OCI-LY7 (cell line): ENCODE results near the gene TXLNG. TPM values are rescaled to one million over a fixed set of nuclear protein-coding genes. Genes with fewer than 3 reads are reported as not detected.

Source experiments
- BruUV-seq: library from RNA; stranded (reverse); fragments of 400-500 nt; replicated peaks from 2 replicates; lab custom pipeline; 2021; lab: Mats Ljungman, UMichigan
- CTCF ChIA-PET: fragments of 300-600 bp; sonication (Branson Sonifier 250); formaldehyde crosslinking; loops from one replicate; lab custom pipeline; 2022; ENCODE audit warnings: antibody characterized with exemption; ENCODE audit not compliant: unreplicated experiment; lab: Charles Lee
- POLR2A ChIA-PET: fragments of 300-600 bp; sonication (Branson Sonifier 250); formaldehyde crosslinking; loops from one replicate; lab custom pipeline; 2022; ENCODE audit warnings: antibody characterized with exemption; lab: Charles Lee
- DNase-seq: peaks from one replicate; pipeline ENCODE4 v3.0.0-alpha.2; 2015; ENCODE audit warnings: low spot score
- H2AFZ ChIP-seq: fragments of 200-600 bp; sonication (generic), shearing (Covaris generic); 2 replicates; pipeline ENCODE4 v1.6.1; 2014; ENCODE audit warnings: mild to moderate bottlenecking, antibody characterized with exemption, low read length, moderate library complexity
- H3K27ac ChIP-seq: fragments of 200-600 bp; sonication (generic); 2 replicates; pipeline ENCODE4 v1.5.1; 2014; ENCODE audit warnings: mixed run types, low read depth, mild to moderate bottlenecking, moderate library complexity, low read length, inconsistent platforms; ENCODE audit not compliant: poor library complexity, severe bottlenecking
- H3K36me3 ChIP-seq: fragments of 200-600 bp; sonication (generic); 2 replicates; pipeline ENCODE4 v1.6.1; 2014; ENCODE audit warnings: mild to moderate bottlenecking, antibody characterized with exemption, low read length, moderate library complexity, mixed read lengths; ENCODE audit not compliant: insufficient read depth
- H3K4me1 ChIP-seq: fragments of 200-600 bp; sonication (generic); 2 replicates; pipeline ENCODE4 v1.5.1; 2014; ENCODE audit warnings: mild to moderate bottlenecking, low read length; ENCODE audit not compliant: insufficient read depth, poor library complexity, severe bottlenecking
- H3K4me2 ChIP-seq: fragments of 200-600 bp; sonication (generic); 2 replicates; pipeline ENCODE4 v1.6.1; 2014; ENCODE audit warnings: mild to moderate bottlenecking, low read length
- H3K4me3 ChIP-seq: fragments of 200-600 bp; sonication (generic); 2 replicates; pipeline ENCODE4 v1.5.1; 2014; ENCODE audit warnings: mild to moderate bottlenecking, low read depth, low read length; ENCODE audit not compliant: poor library complexity, severe bottlenecking
- H3K79me2 ChIP-seq: fragments of 200-600 bp; sonication (generic); 2 replicates; pipeline ENCODE4 v1.6.1; 2016; ENCODE audit warnings: low read depth, mild to moderate bottlenecking, low read length, moderate library complexity, mixed read lengths; ENCODE audit not compliant: insufficient read depth
- H3K9me2 ChIP-seq: fragments of 200-600 bp; sonication (generic); 2 replicates; pipeline ENCODE4 v1.6.1; 2016; ENCODE audit warnings: mild to moderate bottlenecking, low read length, mixed read lengths; ENCODE audit not compliant: insufficient read depth
- H3K9me3 ChIP-seq: fragments of 200-600 bp; sonication (generic); 2 replicates; pipeline ENCODE4 v1.6.1; 2014; ENCODE audit warnings: mild to moderate bottlenecking, mixed run types, low read length, mixed read lengths
- H4K20me1 ChIP-seq: fragments of 200-600 bp; sonication (generic); 2 replicates; pipeline ENCODE4 v1.6.1; 2014; ENCODE audit warnings: mild to moderate bottlenecking, antibody characterized with exemption, low read length, moderate library complexity, mixed read lengths; ENCODE audit not compliant: insufficient read depth
- CTCF ChIP-seq: fragments of 200-600 bp; sonication (generic); conservative IDR thresholded peaks from 2 replicates; pipeline ENCODE4 v1.5.1; 2014; ENCODE audit warnings: mild to moderate bottlenecking, antibody characterized with exemption, low read length, moderate library complexity, mixed read lengths
- EZH2phosphoT487 ChIP-seq: fragments of 200-600 bp; sonication (generic); IDR thresholded peaks from 2 replicates; pipeline ENCODE4 v1.6.1; 2018; ENCODE audit warnings: low read depth, borderline replicate concordance, mild to moderate bottlenecking, mixed run types, antibody characterized with exemption, low read length, moderate library complexity, mixed read lengths
- intact Hi-C: fragments of 100-400 bp; cut with micrococcal nuclease; formaldehyde crosslinking; loops from one replicate; pipeline ENCODE4 v1.10.0; 2022; ENCODE audit not compliant: unreplicated experiment
- total RNA-seq, 2 experiments: library from RNA; depleted of rRNA in 1 of 2; stranded (reverse); fragments of >200 nt in 1 of 2; shearing (Covaris generic) in 1 of 2; gene quantifications; 2 replicates each; pipeline ENCODE4 v1.2.3, GENCODE V29; 2014 to 2022

TXLNG gene
- total RNA-seq, 2 experiments from 2014 or later: 16.9 to 22.0 TPM

- H4K20me1 ChIP-seq: no peaks in the 10 kb centered on the region
- TF ChIP-seq EZH2phosphoT487 (no peak), CTCF (no peak)
- H3K27ac ChIP-seq: peak overlapping the region; percentile 97
- no TSS peak for BruUV-seq
- peak overlapping the region; percentile 29 for H3K4me3 ChIP-seq
- no peak for DNase-seq
- CTCF ChIA-PET: interaction anchor here (2.6 kb wide), 1 partner anchor 8 kb away, joined by 20 read pairs; no protein-coding TSS in a partner anchor
- no peaks in the 10 kb centered on the region for H3K36me3 ChIP-seq
- peaks cover under 1% of the 10 kb centered on the region; the same call in 1 of the 2 replicates for H3K79me2 ChIP-seq
- intact Hi-C loops: loop anchor here (5.0 kb wide), 1 partner anchor 87 kb away; the partner anchor contains the start of gene TXLNG
- no peaks in the 10 kb centered on the region for H3K9me2 ChIP-seq
- H3K9me3 ChIP-seq: no peaks in the 10 kb centered on the region
- peaks cover 52% of the 10 kb centered on the region for H3K4me1 ChIP-seq
- peak overlapping the region; percentile 99 for H3K4me2 ChIP-seq
- POLR2A ChIA-PET: interaction anchor here (0.5 to 5.0 kb wide), 6 partner anchors 8 to 185 kb away, joined by 3 to 73 read pairs (median 4); no protein-coding TSS in a partner anchor
- peak overlapping the region; percentile 82; the same call in 1 of the 2 replicates for H2AFZ ChIP-seq
These were observed 88.3 kb downstream of the TXLNG start for GRCh38 chrX:16874458-16875095.

GRCh38 chrX:16876696-16877095 is 90.4 kb downstream of the TXLNG start:
- Histone ChIP-seq H3K4me2 (no peak overlapping the region), H3K4me1 (peaks cover 52% of the 10 kb centered on the region), H3K36me3 (no peaks in the 10 kb centered on the region), H3K4me3 (no peak overlapping the region), H3K9me2 (no peaks in the 10 kb centered on the region), H4K20me1 (no peaks in the 10 kb centered on the region), H3K27ac (no peak overlapping the region), H2AFZ (no peak overlapping the region; the same call in 1 of the 2 replicates), H3K9me3 (no peaks in the 10 kb centered on the region), H3K79me2 (no peaks in the 10 kb centered on the region)
- no TSS peak for BruUV-seq
- ChIA-PET CTCF (no interaction called here), POLR2A (no interaction called here)
- TF ChIP-seq CTCF: no peak
- DNase-seq: no peak
- intact Hi-C loops: no loop called here

GRCh38 chrX:16882169-16882568 is 95.9 kb downstream of the TXLNG start:
- Histone ChIP-seq H3K79me2 (no peaks in the 10 kb centered on the region), H3K36me3 (no peaks in the 10 kb centered on the region), H3K27ac (peak overlapping the region; percentile 78), H3K4me2 (peak overlapping the region; percentile 81), H3K4me1 (peaks cover 43% of the 10 kb centered on the region), H4K20me1 (no peaks in the 10 kb centered on the region), H3K9me2 (no peaks in the 10 kb centered on the region), H2AFZ (peak overlapping the region; percentile 93), H3K9me3 (no peaks in the 10 kb centered on the region), H3K4me3 (peak overlapping the region; percentile 58)
- intact Hi-C loops: loop anchor here (2.0 kb wide), 1 partner anchor 65 kb away; the partner anchor contains the start of gene REPS2
- BruUV-seq: no TSS peak
- DNase-seq: peak; percentile 67
- TF ChIP-seq CTCF: no peak
- ChIA-PET CTCF (interaction anchor here (0.9 to 3.5 kb wide), 5 partner anchors 9 to 164 kb away, joined by 3 to 20 read pairs (median 4); no protein-coding TSS in a partner anchor), POLR2A (interaction anchor here (0.6 to 6.3 kb wide), 11 partner anchors 9 to 1470 kb away, joined by 3 to 73 read pairs (median 4); partner anchors contain the start of gene REPS2)
